GM18519 (cell line): Measurements from ENCODE around the gene RPL15.
A peak's percentile ranks its signal among the peaks of the same experiment; 100 is the strongest.
"Not testable (repeated sequence)": the region's sequence is repeated elsewhere in the genome, so short reads cannot be mapped to it uniquely, and the experiment has no call there.

Source experiments
- ATAC-seq: cut with Tn5 transposase; IDR thresholded peaks from one replicate; pipeline ENCODE4 v1.9.1; 2021; ENCODE audit warnings: mild to moderate bottlenecking, moderate library complexity; ENCODE audit not compliant: unreplicated experiment, low FRiP score

Gene RPL15

DNA sequence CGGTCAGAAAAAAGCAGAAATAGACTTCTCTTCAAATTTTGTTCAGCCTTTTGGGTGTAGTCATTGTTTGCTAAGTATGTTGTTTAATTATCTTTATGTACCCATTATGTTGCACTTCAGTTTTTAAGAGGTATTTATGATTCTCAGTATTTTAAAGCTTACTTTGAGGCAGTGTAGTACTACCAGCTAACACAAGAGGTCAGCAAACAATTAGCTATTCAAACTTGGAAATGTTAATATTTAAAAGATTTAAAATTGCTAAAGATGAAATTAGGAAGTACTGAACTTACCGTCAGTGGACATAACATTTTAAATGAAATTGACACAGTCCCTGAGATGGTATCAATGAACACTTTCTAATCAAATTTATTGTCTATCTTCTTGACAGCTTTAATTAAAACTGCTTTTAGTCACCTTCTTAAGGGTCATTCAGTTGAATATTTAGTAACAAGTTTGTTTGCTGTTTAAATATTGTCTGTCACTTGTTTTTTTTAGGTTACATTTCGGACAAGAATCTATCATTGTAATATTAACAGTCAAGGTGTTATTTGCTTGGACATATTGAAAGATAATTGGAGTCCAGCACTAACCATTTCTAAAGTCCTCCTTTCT lies 28.2 kb upstream of the RPL15 start:
- peak; percentile 39 for ATAC-seq

DNA sequence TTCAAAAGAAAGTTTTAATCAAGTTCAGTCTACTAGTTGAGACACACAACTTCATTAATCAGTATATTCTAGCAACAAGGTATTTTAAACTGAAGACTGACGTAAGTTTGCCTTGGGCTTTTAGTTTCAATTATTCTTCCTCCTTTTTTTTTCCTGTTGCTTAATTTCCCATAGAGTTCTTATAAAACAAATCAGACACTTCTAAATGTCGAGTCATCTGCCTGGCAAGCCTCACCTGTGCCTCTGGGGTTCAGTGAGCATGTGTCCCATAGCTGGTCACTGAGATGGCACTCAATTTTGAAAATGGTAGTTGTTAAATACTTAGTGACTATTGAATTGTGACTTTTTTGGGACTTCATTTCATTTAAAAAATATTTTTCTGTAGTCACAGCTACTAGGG lies 27.5 kb upstream of the RPL15 start:
- ATAC-seq: no peak

DNA sequence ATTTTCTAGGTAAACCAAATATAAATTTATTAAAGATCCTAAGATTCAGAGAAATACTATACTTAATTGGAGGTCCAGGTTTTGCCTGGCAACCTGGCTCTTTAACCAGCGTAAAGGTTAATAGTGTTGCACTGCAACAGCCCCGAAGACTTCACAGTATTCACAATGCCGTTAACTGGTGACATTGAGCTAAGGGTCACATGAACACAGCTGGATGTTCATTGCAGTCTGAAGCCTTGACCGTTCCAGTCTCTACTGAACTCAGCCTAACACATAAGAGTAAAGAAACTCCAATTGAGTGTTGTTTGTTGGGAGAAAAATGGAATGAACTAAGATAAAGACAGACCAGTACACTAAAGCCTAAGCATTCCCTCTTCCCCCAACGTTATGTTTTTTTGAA lies 27.0 kb upstream of the RPL15 start:
- ATAC-seq: no peak

DNA sequence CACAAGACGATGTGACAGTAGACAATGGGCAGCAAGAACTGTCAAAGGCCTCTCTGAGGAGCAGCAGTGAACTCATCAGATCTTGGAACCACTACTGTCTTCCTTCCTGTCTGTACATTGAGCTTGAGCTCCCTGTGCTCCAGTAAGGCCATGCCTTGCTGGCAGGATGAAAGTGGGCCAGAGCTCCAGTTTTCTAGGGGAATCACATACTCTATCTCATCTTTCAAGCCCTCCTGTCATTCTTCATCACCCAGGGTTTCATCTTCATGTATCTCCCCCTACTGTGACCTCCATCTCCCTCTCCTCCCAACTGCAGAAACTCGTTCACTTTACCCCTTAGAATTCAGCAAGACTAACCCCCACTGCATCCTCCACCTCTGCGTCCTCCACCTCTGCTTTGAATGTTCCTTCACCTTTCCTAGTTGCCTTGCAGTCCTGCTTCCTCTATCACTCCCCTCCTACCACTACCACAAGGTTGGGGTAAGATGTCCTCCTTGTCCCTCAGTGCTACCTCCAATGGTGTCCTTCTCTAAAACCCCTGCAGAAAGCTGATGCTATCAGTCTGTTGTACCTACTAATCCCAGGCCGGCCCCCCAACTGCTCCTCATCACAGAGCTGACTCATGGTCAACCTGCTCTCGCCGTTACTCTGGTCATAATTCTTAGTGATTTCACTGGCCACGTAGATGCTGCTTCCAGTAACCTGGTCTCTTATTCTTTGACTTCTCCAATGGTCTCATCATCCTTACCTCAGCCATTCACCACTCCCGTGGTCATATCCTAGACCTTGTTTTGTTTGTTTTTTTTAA lies 22.5 kb upstream of the RPL15 start:
- ATAC-seq: no peak

DNA sequence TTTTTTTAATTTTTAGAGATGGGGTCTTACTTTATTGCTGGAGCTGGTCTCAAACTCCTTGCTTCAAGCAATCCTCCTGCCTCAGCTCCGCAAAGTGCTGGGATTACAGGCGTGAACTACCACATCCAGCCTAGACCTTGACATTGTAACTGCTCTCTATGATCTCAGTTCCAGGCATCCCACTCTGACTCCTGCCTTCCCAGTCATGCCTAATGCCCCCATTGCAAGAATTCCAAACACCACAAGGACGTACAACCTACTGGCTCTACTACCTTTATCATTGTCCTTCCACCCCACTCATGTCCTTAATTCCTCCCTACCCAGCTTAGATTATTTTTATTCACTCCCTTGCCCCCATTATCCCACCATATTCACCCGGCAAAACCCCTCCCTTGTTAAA lies 21.8 kb upstream of the RPL15 start:
- no peak for ATAC-seq

DNA sequence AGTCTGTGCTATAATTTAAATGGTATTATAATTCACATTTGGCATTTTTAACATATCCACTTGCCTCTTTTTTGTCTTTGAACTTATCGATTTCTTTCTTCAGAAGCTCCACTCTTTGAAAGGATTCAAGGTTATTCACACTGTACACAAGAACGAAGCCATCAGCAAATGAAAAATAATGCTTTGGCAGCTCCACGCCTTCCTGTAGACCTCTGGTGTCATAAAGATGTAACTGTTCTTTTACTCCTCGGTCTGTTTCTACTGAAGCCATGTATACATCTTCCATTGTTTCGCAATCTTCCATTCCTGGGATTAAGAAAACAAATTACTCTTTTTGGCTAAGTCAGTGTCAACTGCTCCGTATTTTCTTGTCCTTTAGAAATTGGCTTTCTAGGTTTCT lies 16.2 kb upstream of the RPL15 start:
- ATAC-seq: no peak

DNA sequence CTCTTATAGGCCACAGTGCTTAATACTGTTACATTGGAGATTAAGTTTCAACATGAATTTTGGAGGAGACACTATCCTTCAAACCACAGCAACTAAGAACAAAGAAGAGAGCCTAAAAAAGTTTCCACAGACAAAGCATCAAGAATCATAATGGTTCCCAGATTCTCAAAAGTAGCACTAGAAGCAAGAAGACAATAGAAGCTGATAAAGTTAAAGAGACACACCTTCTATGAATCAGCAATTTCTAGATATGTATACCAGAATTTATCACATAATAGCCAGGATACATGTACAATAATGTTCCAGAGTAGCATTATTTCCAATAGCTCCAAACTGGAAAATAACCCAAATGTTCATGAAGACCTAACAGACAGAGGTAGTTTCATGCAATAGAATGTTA lies 12.4 kb upstream of the RPL15 start:
- no peak for ATAC-seq

DNA sequence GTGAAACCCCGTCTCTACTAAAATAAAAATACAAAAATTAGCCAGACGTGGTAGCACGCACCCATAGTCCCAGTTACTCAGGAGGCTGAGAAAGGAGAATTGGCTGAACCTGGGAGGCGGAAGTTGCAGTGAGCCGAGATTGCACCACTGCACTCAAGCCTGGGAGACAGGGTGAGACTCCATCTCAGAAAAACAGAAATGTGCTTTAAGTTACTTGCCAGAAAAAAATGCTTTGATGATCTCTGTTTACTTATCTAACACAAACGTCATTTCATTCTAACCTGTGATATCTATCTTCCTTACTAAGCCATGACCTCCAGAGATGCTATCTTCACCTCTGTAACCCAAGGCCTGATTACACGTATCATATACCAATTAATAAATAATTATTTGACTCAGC lies 7.6 kb upstream of the RPL15 start:
- no peak for ATAC-seq

DNA sequence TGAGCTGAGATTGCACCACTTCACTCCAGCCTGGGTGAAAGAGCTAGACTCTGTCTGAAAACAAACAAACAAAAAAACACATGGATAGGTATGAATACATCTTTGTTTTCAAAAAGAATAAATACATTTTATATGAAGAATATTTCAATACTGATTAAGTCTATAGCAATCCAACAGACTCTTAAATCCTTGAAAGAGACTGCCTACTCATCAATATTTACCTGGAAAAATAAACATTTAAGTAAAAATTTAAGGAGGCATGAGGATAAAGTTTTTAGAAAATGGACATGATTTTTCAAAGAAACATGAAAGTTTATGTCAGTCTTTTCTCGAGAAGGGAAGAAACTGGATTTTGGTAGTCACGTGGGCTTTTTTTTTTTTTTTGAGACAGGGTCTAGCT lies 5.5 kb upstream of the RPL15 start:
- no peak for ATAC-seq

DNA sequence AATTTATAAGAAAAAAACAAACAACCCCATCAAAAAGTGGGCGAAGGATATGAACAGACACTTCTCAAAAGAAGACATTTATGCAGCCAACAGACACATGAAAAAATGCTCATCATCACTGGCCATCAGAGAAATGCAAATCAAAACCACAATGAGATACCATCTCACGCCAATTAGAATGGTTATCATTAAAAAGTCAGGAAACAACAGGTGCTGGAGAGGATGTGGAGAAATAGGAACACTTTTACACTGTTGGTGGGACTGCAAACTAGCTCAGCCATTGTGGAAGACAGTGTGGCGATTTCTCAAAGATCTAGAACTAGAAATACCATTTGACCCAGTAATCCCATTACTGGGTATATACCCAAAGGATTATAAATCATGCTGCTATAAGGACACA lies 4.6 kb upstream of the RPL15 start:
- not testable (repeated sequence) for ATAC-seq

DNA sequence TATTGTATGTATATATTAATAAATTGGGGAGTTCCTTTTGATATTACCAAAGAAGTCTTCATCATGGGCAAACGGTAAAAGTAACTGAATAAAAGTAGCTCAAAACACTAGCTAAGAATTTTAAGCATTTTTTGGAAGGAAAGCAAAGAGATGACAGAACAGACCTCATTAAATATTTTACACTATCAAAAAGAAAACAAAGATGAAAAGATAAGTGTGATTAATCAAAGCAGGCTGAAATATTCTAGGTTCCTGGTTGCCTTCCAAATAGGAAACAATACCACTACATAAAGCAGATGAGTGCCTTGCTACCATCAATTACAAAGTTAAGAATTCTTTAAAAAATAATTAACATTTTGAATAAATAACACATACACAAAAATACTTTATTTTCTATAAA lies 3.8 kb upstream of the RPL15 start:
- ATAC-seq: no peak

DNA sequence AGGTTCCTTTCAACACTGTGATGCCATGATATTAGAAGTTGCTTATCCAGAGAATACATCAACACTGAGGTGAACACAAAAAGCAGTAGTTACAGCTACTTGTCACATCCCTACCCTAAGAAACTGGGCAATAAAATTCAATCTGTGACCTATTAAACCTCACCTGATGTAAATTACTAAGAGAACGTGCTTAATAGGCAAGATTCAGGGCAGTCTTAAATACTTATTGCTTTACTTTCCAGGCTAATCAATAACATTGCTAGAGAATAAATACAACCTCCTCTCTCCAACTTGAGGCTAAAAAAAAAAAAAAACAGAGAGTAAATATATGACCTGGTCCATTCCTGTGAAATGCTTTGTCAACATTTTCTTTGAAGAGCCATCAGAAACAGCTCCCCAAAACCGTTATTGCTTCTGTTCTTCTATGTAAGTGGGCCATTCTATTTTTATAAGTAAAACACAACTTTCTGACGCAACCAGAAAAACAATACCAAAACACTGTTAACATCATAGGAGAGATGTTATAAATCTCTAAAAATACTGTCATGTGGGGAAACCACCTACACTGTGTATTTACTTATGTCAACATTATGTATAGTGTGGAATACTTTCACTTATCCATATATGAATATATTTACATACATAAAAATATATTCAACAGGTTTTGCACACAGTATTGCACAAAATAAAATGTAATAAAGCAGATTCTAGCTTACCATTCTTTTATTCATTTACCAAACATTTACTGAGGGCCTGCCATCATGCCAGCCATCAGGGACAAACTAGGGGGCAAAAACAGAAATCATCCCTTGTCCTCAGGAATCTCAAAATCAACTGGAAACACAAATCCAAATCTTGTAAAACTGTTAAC lies 2.8 kb upstream of the RPL15 start:
- peak; percentile 28 for ATAC-seq

DNA sequence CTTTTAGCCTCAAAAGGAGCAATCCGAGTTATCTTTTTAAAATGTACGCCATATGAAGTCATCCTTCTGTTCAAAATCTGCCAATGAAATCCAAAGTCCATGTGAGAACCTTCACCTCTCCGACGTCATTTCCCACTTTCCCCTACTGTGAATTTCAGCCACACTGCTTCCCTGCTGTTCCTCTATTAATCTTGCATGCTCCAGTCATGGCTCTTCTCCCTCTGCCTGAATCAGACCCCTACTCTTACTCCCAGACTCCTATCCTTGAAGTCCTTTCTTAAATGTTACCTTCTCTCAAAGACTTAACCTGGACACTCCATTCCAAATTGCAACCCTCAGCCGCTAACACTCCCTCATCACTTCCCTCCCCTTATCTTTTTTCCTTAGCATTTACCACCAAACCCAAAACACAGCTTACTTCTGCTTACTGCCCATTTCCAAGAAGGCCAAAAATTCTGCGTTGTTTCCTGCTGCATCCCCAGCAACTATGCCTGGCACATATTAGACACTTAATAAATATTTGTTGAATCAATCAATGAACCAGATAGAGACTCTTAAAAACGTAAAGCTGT lies 1.3 kb upstream of the RPL15 start:
- no peak for ATAC-seq

DNA sequence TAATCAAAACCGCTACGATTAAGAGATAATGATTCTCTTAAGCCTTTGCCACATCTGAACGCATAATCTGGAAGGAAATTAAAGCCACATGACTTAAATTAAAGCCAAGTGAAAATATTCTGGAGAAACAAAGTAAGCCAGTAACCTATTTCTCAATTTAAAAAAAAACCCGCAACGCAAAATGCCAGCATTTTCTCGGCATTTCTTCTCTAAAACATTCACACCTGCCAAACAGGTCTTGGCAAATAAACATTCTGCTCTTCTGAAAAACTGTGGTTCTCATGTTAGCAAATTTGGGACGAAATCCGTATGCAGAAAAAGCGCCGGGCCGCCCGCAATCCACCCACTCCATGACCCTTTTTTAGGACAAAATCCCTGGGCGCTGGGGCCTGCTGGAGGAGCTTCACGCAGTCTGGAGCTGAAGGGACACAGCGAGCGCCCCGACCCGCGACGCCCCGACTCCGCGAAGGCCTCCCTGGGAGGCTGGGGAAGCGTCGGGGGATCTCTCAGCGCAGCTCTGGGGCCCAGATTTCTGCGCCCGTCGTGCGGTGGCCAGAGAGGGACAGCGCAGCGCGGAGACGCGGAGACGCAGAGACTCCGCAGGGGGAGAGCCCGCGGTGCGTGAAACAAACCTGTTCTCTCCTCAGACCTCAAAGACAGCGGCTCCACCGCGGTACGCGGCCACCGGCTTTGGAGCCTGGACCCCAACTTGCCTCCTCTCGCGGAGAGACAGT lies 613 bp upstream of the RPL15 start:
- ATAC-seq: peak; percentile 26

DNA sequence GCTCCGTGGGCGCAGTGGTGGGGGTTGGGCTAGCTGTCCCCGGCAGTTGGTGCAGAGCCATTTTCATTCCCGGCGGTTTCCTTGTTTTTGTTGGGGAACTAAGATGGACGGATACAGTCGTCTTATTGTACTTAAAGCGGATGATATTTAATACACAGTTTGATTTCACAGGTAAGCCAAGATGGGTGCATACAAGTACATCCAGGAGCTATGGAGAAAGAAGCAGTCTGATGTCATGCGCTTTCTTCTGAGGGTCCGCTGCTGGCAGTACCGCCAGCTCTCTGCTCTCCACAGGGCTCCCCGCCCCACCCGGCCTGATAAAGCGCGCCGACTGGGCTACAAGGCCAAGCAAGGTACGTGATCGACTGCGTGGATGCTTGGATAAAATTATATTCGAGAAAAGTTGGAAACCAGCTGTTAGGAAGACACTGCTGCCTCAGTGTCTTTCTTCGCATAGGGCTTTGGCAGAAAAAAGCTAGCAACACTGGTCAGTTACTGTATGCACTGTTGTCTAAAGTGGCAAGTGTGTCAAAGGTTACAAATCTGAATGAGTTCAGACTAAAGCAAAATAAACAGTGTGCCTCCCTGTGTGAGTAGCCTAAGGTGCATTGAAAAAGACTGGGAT lies 859 bp downstream of the RPL15 start:
- not testable (repeated sequence) for ATAC-seq

DNA sequence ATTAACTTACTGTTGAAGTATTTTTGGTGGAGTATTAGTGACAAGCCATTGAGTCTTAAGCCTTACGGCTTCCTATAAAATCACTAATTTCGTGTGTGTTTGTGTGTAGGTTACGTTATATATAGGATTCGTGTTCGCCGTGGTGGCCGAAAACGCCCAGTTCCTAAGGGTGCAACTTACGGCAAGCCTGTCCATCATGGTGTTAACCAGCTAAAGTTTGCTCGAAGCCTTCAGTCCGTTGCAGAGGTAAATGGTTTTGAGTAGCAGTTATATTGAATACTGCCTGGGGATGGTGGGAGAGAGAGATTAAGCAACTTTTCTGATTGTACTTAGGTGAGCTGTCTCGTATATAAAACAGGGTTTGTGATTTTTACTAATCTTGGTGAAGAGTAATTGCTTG lies 1.4 kb downstream of the RPL15 start:
- ATAC-seq: not testable (repeated sequence)

DNA sequence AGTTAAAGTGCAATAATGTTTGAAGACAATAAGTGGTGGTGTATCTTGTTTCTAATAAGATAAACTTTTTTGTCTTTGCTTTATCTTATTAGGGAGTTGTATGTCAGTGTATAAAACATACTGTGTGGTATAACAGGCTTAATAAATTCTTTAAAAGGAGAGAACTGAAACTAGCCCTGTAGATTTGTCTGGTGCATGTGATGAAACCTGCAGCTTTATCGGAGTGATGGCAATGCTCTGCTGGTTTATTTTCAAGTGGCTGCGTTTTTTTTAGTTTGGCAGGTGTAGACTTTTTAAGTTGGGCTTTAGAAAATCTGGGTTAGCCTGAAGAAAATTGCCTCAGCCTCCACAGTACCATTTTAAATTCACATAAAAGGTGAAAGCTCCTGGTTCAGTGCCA lies 2.7 kb downstream of the RPL15 start:
- no peak for ATAC-seq

DNA sequence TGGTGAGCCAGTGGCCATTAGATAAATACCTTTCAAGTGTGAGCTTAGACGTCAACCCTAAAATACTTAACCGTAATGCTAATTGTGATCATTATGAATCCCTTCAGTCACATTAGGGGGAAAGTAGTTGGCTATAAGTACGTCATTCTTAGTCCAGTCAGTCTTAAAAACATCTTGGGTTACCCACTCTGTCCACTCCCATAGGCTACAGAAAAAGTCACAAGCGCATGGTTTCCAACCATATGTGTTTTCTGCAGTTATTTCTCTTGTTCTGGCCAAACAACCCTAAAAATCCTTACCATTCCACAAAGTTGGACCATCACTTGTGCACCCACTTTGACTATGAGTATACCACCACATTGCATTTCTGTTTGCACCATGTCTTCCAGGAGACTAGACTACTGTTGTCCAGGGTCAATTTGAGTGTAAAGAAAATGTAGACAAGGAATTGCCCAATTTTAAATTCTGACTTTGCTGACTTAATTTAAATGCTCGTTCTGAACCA lies 3.3 kb downstream of the RPL15 start:
- ATAC-seq: no peak

DNA sequence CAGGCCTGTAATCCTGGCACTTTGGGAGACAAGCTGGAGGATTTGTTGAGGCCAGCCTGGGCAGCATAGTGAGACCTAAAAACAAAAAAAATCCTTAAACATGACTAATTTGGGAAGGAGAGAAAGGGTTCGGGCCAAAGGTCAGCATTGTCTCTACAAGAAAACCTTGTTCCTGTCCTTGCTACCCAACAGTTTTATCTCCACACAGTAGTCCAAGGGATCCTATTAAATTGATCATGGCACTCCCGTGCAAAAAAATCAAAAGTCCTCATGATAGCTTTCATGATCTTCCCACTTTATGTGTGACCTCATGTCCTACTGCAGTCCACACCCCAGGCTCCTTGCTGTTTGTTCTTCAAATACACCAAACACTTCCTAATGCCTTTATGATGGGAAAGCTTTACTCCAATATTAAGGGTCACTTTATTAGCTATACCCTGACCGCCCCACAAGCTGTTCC lies 4.2 kb downstream of the RPL15 start:
- ATAC-seq: no peak

DNA sequence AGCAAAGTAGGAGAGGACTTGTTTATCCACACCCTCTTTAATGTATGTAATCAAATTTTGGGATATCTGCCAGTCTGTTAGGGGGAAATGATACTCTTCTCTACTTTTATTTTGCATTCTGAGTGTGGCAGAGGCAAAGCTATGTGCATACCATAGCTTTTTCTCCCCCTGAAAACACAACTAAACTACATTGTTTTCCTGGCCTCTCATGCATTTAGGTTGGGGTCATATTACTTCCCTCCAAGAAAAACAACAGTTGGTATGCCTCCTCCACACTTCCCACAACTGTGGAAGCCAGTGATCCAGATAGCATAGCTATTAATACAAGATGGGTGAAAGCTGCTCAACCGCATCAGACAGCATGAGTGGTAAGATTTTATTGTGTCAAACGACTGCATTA lies 6.9 kb downstream of the RPL15 start:
- no peak for ATAC-seq
